Fibroblast of gingiva (primary cell): Measurements from ENCODE around the gene PARD3.
"Not testable (repeated sequence)": the region's sequence is repeated elsewhere in the genome, so short reads cannot be mapped to it uniquely, and the experiment has no call there.

Experiments
- DNase-seq: peaks from one replicate; pipeline ENCODE4 v3.0.0-alpha.2; 2011; ENCODE audit warnings: low read depth

PARD3 gene

GRCh38 chr10:34741087-34741486 lies 74.0 kb downstream of the PARD3 start:
- DNase-seq = not testable (repeated sequence)

DNA sequence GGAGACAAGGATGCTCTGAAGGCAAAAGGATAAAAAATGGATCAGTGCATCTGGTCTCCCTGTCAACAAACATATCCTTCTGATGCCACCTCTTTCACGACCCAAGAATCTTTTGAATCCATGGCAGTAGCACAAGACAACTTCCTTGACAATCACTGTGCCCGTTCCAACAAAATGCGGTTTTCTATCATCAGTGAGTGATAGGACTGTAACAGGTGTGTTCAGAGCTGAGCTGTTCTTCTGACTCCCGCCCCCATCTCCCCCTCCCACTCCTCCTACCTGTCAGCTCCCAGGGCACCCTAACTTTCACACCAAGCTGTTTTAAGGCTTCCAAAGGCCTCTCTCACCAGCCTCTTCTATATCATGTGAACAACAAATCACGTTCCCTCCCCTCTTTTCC lies 74.8 kb downstream of the PARD3 start:
- DNase-seq = no peak

GRCh38 chr10:34739915-34740314 lies 75.2 kb downstream of the PARD3 start:
- peak; percentile 72 for DNase-seq

- no peak for DNase-seq
Measured at GRCh38 chr10:34737772-34738169, 77.3 kb downstream of the PARD3 start.

DNA sequence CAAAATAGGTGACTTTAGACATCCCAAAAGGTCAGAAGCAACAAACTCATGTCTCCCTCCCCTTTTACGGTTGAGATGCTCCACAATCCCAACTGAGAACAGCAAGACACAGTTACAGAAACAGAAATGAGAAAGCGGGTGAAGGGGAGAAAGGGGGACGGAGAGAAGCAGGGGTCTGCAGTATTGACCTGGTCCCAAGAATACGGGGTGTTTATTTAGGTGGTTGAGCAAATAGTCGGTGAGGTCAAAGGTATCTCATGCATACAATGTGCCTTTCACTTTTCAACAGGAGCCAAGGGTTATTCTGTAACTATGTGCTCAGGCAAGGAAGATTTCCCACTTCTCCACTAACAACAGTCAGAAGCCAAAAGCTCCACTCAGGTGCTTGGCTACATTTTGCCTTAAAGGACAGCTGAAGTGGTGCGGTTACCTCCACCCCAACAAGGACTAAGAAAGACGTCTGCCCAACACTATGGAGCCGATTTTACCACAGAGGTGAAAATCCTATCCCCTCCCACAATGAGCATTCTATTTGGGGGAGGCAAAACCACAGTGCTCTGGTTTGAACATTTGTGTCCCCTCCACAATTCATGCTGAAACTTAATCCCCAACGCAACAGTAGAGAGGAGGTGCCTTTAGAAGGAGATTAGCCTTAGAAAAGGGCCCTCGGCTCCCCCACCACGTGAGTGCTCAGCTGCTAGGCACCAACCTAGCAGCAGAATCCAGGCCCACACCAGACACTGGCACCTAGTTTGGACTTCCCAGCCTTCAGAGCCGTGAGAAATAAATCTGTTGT lies 77.9 kb downstream of the PARD3 start:
- DNase-seq = no peak

GRCh38 chr10:34734918-34735317 lies 80.2 kb downstream of the PARD3 start:
- no peak for DNase-seq

GRCh38 chr10:34732926-34733325 lies 82.2 kb downstream of the PARD3 start:
- DNase-seq = no peak

DNA sequence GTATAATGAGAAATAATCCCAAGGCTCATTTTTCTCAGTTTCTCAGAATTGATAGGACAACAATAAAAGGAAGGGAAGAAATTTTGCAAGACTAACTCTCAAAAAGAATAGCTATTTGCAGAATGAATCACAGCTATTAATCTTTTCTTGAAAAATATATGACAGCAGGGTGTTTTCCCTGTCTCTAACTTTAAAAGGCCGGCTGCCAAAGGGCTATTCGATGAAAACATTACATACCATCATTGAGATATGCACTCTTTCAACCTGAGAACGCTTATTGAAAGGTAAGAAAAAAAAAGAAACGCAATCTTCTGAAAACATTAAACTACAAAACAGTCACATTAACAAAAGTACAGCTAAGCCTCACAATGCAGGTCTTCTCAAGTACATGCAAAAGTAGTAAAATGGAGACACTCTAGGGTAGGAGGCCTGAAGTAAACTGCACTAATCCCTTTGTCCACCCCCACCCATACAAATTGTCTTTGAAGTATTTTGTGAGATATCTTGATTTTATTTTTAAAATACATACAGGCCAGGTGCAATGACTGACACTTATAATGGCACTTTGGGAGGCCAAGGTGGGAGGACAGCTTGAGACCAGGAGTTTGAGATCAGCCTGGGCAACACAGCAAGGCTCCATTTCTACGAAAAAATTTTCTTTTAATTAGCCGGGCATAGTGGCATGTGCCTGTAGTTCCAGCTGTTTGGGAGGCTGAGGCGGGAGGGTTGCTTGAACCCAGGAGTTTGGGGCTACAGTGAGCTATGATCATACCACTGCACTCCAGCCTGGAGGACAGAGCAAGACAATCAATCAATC lies 83.0 kb downstream of the PARD3 start:
- DNase-seq = no peak

- no peak for DNase-seq
Measured at GRCh38 chr10:34731213-34731612, 83.9 kb downstream of the PARD3 start.

GRCh38 chr10:34730726-34731125 lies 84.4 kb downstream of the PARD3 start:
- no peak for DNase-seq

DNA sequence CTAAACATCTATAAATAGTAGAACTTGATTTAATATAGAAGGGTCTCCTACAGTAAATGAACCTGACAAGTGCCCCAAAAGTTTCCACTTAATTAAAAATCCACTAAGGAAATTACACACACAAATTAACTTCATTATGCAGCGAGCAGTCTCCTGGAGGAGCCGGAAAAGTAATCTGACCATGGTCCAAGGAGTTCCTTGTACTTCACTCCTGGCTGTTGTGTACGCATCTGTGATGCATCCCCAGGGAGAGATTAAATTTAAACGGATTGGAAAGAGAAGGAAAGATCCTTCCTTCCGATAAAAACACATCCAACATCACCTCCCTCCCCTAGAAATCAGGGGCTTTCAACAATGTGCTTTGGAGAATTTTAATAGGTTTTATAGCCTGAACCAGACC lies 85.5 kb downstream of the PARD3 start:
- no peak for DNase-seq

GRCh38 chr10:34728361-34728760 lies 86.7 kb downstream of the PARD3 start:
- DNase-seq = no peak

- no peak for DNase-seq
Measured at GRCh38 chr10:34727595-34728033, 87.5 kb downstream of the PARD3 start.

GRCh38 chr10:34726862-34727261 lies 88.2 kb downstream of the PARD3 start:
- DNase-seq = no peak

GRCh38 chr10:34723750-34724149 lies 91.3 kb downstream of the PARD3 start:
- DNase-seq = peak; percentile 68

GRCh38 chr10:34722404-34722803 lies 92.7 kb downstream of the PARD3 start:
- DNase-seq = no peak

DNA sequence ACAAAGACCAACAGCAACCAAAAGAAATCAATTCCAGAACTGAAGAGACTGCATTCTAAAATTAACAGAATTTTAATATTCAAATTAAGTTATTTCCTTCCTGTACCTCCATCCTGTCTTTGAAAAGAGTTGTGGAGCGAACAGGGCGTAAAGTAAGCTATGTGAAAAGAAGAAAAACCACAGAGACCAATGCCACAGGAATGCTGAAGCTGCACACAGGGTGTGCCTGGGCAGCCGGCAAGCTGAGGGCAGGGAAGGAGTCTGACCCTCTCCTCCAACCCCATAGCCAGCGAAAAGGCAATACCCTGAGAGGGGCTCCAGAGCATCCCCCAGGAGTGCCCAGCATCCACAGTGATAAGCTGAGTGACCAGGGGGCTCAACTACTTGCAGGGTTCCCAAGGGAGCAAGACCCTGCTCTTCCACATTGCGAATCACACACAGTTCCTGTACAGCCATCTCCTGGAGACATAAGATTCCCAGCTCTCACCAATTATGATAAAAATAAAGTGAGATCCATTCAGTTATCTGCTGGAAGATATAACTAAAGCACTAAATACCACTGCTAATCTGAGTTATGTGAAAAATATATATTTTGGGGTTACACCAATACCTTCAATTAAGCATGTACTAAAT lies 93.8 kb downstream of the PARD3 start:
- DNase-seq = peak; percentile 21

- no peak for DNase-seq
Measured at GRCh38 chr10:34719746-34720145, 95.3 kb downstream of the PARD3 start.

GRCh38 chr10:34719328-34719727 lies 95.8 kb downstream of the PARD3 start:
- no peak for DNase-seq

DNA sequence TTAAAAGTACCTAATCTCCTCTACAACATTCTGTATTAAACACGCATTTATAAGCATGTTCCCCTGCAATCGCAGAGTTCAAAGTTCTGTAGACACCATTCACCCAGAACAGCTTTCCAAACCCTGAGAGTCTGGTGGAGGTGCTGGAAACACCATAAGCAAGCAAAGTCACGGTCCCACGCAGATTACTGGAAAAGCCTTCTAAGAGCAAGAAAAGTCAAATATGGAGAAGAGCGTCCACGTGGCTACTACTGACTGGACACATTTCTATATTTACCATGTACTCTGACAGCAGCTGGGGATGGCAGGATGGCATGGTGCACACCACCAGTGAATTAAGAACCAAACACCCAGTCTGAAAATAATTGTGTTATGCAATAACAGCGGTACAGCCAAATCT lies 97.7 kb downstream of the PARD3 start:
- DNase-seq = no peak

GRCh38 chr10:34716958-34717357 lies 98.1 kb downstream of the PARD3 start:
- DNase-seq = no peak

DNA sequence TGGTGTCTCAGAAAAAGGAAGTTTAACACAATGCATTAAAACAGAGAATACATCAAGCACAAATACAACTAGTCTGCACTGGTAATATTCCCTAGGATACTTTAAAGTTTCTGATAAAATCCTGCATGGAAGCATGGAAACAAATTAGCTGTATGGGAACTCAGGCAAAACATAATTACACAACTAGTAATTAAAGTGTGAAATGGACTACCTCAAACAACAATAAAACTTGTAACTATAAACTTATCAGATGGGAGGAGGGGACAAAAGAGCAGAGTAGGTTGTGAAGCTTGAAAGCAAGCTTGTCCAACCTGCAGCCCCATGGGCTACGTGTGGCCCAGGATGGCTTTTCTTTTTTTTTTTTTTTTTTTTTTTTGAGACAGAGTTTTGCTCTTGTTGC lies 98.9 kb downstream of the PARD3 start:
- no peak for DNase-seq
